ENCODE data around the gene EREG.

DNA sequence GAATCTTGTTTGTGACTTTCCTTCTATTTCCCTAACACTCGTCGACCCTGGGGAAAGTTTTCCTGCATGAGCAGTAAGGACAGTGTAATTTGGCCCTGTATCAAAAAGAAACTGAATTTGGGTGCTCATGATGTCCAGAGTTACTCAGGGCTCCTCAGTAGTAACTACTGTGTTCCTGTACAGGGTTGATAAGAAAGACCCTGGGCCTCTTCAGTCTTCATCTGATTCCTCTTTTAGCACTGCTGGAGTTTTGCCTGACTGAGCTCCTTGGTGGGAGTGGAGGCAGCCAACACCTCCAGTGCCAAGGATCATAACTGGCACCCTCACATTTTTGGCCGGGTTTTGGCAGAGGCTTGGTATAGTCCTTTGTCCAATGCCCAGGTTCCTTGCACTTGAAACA lies 72.9 kb downstream of the EREG start:
- TF ChIP-seq, protein P1, sequence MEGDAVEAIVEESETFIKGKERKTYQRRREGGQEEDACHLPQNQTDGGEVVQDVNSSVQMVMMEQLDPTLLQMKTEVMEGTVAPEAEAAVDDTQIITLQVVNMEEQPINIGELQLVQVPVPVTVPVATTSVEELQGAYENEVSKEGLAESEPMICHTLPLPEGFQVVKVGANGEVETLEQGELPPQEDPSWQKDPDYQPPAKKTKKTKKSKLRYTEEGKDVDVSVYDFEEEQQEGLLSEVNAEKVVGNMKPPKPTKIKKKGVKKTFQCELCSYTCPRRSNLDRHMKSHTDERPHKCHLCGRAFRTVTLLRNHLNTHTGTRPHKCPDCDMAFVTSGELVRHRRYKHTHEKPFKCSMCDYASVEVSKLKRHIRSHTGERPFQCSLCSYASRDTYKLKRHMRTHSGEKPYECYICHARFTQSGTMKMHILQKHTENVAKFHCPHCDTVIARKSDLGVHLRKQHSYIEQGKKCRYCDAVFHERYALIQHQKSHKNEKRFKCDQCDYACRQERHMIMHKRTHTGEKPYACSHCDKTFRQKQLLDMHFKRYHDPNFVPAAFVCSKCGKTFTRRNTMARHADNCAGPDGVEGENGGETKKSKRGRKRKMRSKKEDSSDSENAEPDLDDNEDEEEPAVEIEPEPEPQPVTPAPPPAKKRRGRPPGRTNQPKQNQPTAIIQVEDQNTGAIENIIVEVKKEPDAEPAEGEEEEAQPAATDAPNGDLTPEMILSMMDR (IDR thresholded peaks at IDR 0.05), result no peak
- TF ChIP-seq POLR2AphosphoS5 (IDR thresholded peaks at IDR 0.05) (no peak), EP300 (IDR thresholded peaks at IDR 0.05) (no peak), POLR2A (IDR thresholded peaks at IDR 0.05) (no peak)

All from gastroesophageal sphincter (tissue), 3 donors.